ENCODE data around the gene GRIN1. TPM values are rescaled to one million over a fixed set of nuclear protein-coding genes. Genes with fewer than 3 reads are reported as not detected.
A peak's percentile ranks its signal among the peaks of the same experiment; 100 is the strongest.

GRIN1 gene
- total RNA-seq, 2 experiments from 2014 or later: 0.05 TPM; not detected in 1

DNA sequence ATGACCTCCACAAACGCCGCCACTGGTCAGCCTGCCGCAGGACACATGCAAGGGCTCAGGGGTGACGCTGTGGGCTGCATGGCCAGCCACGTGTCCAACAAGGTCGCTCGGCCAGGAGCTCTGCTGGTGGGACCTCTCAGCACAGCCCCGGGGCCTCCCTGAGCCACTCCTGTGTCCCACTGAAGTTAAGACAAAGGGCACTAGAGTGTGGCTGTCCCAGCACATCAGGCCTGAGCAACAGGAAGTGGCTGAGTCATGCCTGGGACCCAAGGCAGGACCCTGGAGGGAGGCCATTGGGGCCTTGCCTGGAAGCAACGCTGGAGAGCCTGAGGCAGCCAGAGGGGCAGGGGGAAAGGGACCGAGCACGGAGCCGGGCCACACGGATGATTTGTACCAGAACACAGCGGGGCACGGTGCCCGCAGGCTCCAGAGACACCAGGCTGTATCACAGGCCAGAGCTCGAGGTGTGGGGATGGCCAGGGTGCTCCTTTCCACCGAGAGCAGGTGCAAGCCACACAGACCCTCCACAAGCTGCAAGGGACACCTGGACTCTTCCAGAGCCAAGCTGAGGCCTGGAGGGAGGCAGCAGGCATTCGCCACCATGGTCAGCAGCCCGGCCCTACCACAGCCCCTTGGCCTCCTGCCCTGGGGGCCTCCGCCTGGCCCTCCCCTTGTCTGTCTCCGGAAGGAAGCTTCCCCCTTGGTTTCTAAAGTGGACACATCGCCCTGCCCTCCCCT, 39.4 kb downstream of the GRIN1 start:
- Mint-ChIP-seq H3K4me1 (no peaks in the 10 kb centered on the region), H3K27ac (no peak overlapping the region), H3K4me3 (no peak overlapping the region), H3K27me3 (peaks cover 2% of the 10 kb centered on the region), H3K9me3 (no peaks in the 10 kb centered on the region), H3K36me3 (ENCODE audit: low read depth) (peaks cover 7% of the 10 kb centered on the region)
- ChIA-PET CTCF (interaction anchor here (0.9 to 1.3 kb wide), 2 partner anchors 20 to 58 kb away, joined by 3 read pairs; no protein-coding TSS in a partner anchor), POLR2A (no interaction called here)
- DNase-seq: no peak

DNA sequence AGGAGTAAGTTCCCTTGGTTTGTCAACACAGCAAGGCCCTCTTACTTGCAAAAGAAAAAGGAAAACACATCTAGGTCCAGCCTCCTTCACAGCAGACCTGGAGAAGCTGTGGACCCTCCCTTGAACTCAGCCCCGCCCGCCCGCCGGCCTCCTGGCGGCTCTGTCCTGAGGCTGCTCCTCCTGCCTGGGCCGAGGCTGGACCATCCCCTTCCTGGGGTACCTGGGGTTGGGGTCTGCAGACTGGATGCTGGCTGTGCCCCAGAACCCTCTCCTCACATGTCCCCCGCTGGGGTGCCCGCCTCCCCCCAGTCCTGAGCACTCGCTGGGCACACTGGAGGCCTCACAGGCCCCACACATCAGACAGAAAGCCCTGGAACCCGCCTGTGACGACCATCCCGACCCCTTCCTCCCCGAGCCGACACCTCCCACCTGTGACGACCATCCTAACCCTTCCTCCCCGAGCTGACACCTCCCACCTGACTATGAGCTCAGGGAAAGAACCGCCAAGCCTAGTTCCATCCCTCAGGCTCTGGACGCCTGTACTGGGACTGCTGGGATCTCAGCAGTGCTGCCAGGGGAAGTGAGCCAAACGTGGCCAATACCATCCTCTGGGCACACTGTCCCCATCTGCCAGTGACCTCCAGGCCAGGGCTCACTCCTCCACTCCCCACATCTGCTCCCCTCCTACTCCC, 40.1 kb downstream of the GRIN1 start:
- ChIA-PET CTCF (interaction anchor here (0.9 to 1.3 kb wide), 2 partner anchors 21 to 58 kb away, joined by 3 read pairs; no protein-coding TSS in a partner anchor), POLR2A (no interaction called here)
- DNase-seq: no peak
- Mint-ChIP-seq H3K9me3 (no peaks in the 10 kb centered on the region), H3K36me3 (ENCODE audit: low read depth) (peaks cover 10% of the 10 kb centered on the region), H3K4me3 (no peak overlapping the region), H3K4me1 (no peaks in the 10 kb centered on the region), H3K27ac (no peak overlapping the region), H3K27me3 (no peaks in the 10 kb centered on the region)

DNA sequence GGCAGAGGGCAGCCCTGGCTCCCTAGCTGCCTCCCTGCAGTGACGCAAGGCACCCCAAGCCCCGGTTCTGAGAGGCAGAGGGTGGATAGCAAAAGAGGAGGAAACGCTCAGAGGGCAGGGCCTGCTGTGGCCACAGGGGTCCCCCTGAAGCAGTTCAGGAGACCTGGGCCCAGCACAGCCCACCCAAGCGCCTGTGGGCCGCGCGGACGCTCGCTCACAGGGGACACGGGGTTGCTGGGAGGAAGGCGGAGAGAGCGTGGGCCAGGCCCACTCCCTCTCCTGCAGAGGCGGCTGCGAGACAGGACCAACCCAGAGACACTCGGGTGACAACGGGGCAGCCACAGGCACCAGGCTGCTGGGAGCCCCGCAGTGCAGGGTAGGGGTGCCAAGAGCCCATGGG, 40.8 kb downstream of the GRIN1 start:
- POLR2A ChIA-PET: no interaction called here
- Mint-ChIP-seq H3K4me3 (no peak overlapping the region), H3K4me1 (no peaks in the 10 kb centered on the region), H3K27ac (no peak overlapping the region), H3K27me3 (no peaks in the 10 kb centered on the region), H3K36me3 (ENCODE audit: low read depth) (peaks cover 10% of the 10 kb centered on the region), H3K9me3 (no peaks in the 10 kb centered on the region)
- CTCF ChIA-PET: interaction anchor here (1.3 kb wide), 1 partner anchor 57 kb away, joined by 3 read pairs; no protein-coding TSS in a partner anchor
- DNase-seq: no peak

GRCh38 chr9:137180491-137180890, 41.5 kb downstream of the GRIN1 start:
- no peaks in the 10 kb centered on the region for H3K27me3 Mint-ChIP-seq
- no peaks in the 10 kb centered on the region for H3K4me1 Mint-ChIP-seq
- H3K4me3 Mint-ChIP-seq: no peak overlapping the region
- no peak overlapping the region for H3K27ac Mint-ChIP-seq
- no peak for DNase-seq
- POLR2A ChIA-PET: no interaction called here
- CTCF ChIA-PET: no interaction called here
- H3K9me3 Mint-ChIP-seq: no peaks in the 10 kb centered on the region
- peaks cover 11% of the 10 kb centered on the region for H3K36me3 Mint-ChIP-seq (ENCODE audit: low read depth)

DNA sequence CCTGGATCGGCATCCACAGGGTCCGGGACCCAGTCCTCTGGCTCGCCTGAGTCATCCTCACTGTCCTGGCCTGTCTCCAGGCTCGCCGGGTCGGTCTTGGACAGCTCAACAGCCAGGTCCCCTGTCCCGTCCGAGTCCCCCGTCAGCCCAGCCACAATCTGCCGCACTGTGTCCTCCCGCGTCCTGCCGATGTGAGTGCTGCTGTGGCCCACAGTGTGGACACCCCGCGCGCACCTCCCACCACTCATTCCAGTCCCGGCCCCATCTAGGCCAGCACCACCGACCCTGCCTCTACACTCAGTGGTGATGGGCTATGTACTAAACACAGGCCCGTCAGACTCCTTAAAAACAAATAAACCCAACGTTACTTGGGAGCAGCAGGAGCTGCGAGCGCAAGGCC, 42.7 kb downstream of the GRIN1 start:
- H3K27me3 Mint-ChIP-seq: no peaks in the 10 kb centered on the region
- no peak overlapping the region for H3K4me3 Mint-ChIP-seq
- H3K4me1 Mint-ChIP-seq: peaks cover 5% of the 10 kb centered on the region
- no peaks in the 10 kb centered on the region for H3K9me3 Mint-ChIP-seq
- POLR2A ChIA-PET: no interaction called here
- H3K36me3 Mint-ChIP-seq (ENCODE audit: low read depth): peaks cover 11% of the 10 kb centered on the region
- H3K27ac Mint-ChIP-seq: no peak overlapping the region
- CTCF ChIA-PET: no interaction called here
- no peak for DNase-seq

DNA sequence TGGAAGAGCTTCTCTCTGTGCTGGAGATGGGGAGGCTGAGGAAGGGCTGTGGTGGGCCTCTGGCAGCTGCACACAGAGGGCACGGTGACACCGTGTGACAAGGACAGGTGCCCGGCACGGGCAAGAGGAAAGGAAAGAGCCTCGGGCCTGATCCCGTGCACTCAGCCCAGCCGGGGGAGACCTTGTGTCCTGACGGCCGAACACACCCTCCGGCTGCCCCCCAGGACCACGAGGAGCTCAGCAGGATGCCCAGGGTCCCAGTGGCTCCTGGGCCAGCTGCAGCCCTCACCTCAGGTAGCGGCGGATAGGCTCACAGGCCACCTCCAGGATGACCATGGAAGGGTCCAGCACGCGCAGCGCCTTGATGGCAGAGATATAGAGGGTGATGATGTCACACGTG, 43.9 kb downstream of the GRIN1 start:
- ChIA-PET CTCF (interaction anchor here (0.6 kb wide), 1 partner anchor 217 kb away, joined by 3 read pairs; no protein-coding TSS in a partner anchor), POLR2A (no interaction called here)
- peaks cover 15% of the 10 kb centered on the region for H3K4me1 Mint-ChIP-seq
- no peaks in the 10 kb centered on the region for H3K27me3 Mint-ChIP-seq
- H3K27ac Mint-ChIP-seq: no peak overlapping the region
- H3K36me3 Mint-ChIP-seq (ENCODE audit: low read depth): peaks cover 11% of the 10 kb centered on the region
- no peak overlapping the region for H3K4me3 Mint-ChIP-seq
- H3K9me3 Mint-ChIP-seq: no peaks in the 10 kb centered on the region
- no peak for DNase-seq

DNA sequence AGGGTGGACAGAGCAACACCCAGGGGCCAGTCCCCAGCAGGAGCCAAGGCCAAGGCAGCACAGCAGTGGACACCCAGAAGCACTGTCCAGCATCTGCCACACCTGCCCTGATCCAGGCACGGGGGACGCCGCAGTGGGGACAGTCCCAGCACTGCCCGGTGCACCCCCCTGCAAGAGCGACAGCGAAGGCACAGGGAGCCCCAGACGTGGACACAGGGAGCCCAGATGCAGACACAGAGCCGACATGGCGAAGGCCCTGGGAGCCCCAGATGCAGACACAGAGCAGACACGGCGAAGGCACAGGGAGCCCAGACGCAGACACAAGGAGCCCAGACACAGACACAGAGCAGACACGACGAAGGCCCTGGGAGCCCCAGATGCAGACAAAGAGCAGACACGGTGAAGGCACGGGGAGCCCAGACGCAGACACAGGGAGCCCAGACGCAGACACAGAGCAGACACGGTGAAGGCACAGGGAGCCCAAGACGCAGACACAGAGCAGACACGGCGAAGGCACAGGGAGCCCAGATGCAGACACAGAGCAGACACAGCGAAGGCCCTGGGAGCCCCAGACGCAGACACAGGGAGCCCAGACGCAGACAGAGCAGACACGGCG, 45.1 kb downstream of the GRIN1 start:
- Mint-ChIP-seq H3K36me3 (ENCODE audit: low read depth) (peaks cover 13% of the 10 kb centered on the region), H3K4me3 (no peak overlapping the region), H3K27ac (no peak overlapping the region), H3K4me1 (peaks cover 17% of the 10 kb centered on the region), H3K27me3 (no peaks in the 10 kb centered on the region), H3K9me3 (no peaks in the 10 kb centered on the region)
- ChIA-PET CTCF (no interaction called here), POLR2A (no interaction called here)
- DNase-seq: no peak

GRCh38 chr9:137184881-137185660, 46.1 kb downstream of the GRIN1 start:
- peaks cover 26% of the 10 kb centered on the region for H3K4me1 Mint-ChIP-seq

GRCh38 chr9:137185921-137186320, 47.0 kb downstream of the GRIN1 start:
- peaks cover 31% of the 10 kb centered on the region for H3K4me1 Mint-ChIP-seq
- ChIA-PET POLR2A (no interaction called here), CTCF (interaction anchor here (0.9 kb wide), 1 partner anchor 28 kb away, joined by 3 read pairs; no protein-coding TSS in a partner anchor)

More at GRCh38 chr9:137184881-137185660, 46.1 kb downstream of the GRIN1 start:
- Mint-ChIP-seq H3K27me3 (no peaks in the 10 kb centered on the region), H3K36me3 (ENCODE audit: low read depth) (peaks cover 11% of the 10 kb centered on the region), H3K4me3 (no peak overlapping the region), H3K9me3 (no peaks in the 10 kb centered on the region), H3K27ac (no peak overlapping the region)
- no peak for DNase-seq
- ChIA-PET CTCF (interaction anchor here (0.9 kb wide), 1 partner anchor 28 kb away, joined by 3 read pairs; no protein-coding TSS in a partner anchor), POLR2A (no interaction called here)

GRCh38 chr9:137186385-137186784, 47.4 kb downstream of the GRIN1 start:
- Mint-ChIP-seq H3K27me3 (no peaks in the 10 kb centered on the region), H3K36me3 (ENCODE audit: low read depth) (peaks cover 11% of the 10 kb centered on the region), H3K4me3 (peak overlapping the region; percentile 88), H3K9me3 (no peaks in the 10 kb centered on the region), H3K4me1 (peaks cover 34% of the 10 kb centered on the region), H3K27ac (peak overlapping the region; percentile 72)
- DNase-seq: no peak
- ChIA-PET CTCF (interaction anchor here (0.9 to 1.1 kb wide), 2 partner anchors 29 to 38 kb away, joined by 3 read pairs; partner anchors contain the start of gene CYSRT1), POLR2A (no interaction called here)

More at GRCh38 chr9:137185921-137186320, 47.0 kb downstream of the GRIN1 start:
- no peak overlapping the region for H3K27ac Mint-ChIP-seq
- no peaks in the 10 kb centered on the region for H3K27me3 Mint-ChIP-seq
- H3K9me3 Mint-ChIP-seq: no peaks in the 10 kb centered on the region
- peak overlapping the region; percentile 25 for H3K4me3 Mint-ChIP-seq
- H3K36me3 Mint-ChIP-seq (ENCODE audit: low read depth): peaks cover 11% of the 10 kb centered on the region
- DNase-seq: no peak

GRCh38 chr9:137187386-137187785, 48.4 kb downstream of the GRIN1 start:
- peak overlapping the region; percentile 88 for H3K4me3 Mint-ChIP-seq
- ChIA-PET POLR2A (no interaction called here), CTCF (interaction anchor here (1.1 to 2.6 kb wide), 5 partner anchors 10 to 37 kb away, joined by 3 to 10 read pairs (median 3); partner anchors contain the start of genes CYSRT1, TMEM210 and TPRN)
- peak overlapping the region; percentile 95 for H3K27ac Mint-ChIP-seq
- no peaks in the 10 kb centered on the region for H3K27me3 Mint-ChIP-seq
- H3K9me3 Mint-ChIP-seq: no peaks in the 10 kb centered on the region
- peaks cover 7% of the 10 kb centered on the region for H3K36me3 Mint-ChIP-seq (ENCODE audit: low read depth)
- no peak for DNase-seq
- H3K4me1 Mint-ChIP-seq: peaks cover 34% of the 10 kb centered on the region

- DNase-seq: no peak
- Mint-ChIP-seq H3K4me1 (peaks cover 34% of the 10 kb centered on the region), H3K36me3 (ENCODE audit: low read depth) (peaks cover 7% of the 10 kb centered on the region), H3K4me3 (peak overlapping the region; percentile 88), H3K27me3 (no peaks in the 10 kb centered on the region), H3K27ac (peak overlapping the region; percentile 95), H3K9me3 (no peaks in the 10 kb centered on the region)
- POLR2A ChIA-PET: interaction anchor here (1.1 to 1.6 kb wide), 2 partner anchors 13 to 17 kb away, joined by 4 to 5 read pairs; partner anchors contain the start of gene TPRN
- CTCF ChIA-PET: interaction anchor here (1.2 to 2.6 kb wide), 5 partner anchors 11 to 31 kb away, joined by 3 to 10 read pairs (median 4); partner anchors contain the start of genes NDOR1, TMEM203, TMEM210 and TPRN
Measured at GRCh38 chr9:137188086-137188489, 49.1 kb downstream of the GRIN1 start.

All from activated CD4-positive, alpha-beta T cell treated with anti-CD3 and anti-CD28 coated beads, Interleukin-2, amount 10 ng/mL, durations not matched to agents 7 days and 5 days (primary cell).